Uterus (tissue), 4 donors: ENCODE results near the gene PSD. TPM values are rescaled to one million over a fixed set of nuclear protein-coding genes. Genes with fewer than 3 reads are reported as not detected.

Experiments used
- DNase-seq, 2 donors: peaks; one replicate each; pipeline ENCODE4 v3.0.0-alpha.2; 2019 to 2020
- H3K27ac ChIP-seq, 2 donors: fragments of 200-600 bp; sonication (generic); 1 replicate in 1 of 2; 2 replicates in 1 of 2; pipeline ENCODE4 v1.5.1; 2016 to 2018
- H3K27me3 ChIP-seq, 2 donors: fragments of 200-600 bp; sonication (generic); one replicate each; pipeline ENCODE4 v1.5.1; 2018 to 2019; ENCODE audit warnings: control low read depth in 1 of 2
- H3K36me3 ChIP-seq, 2 donors: fragments of 200-600 bp; sonication (generic); one replicate each; pipeline ENCODE4 v1.5.1; 2019; ENCODE audit warnings: control low read depth in 1 of 2
- H3K4me1 ChIP-seq, 2 donors: fragments of 200-600 bp; sonication (generic); one replicate each; pipeline ENCODE4 v1.5.1; 2018 to 2019; ENCODE audit warnings: control low read depth in 1 of 2
- H3K4me3 ChIP-seq, 2 donors: fragments of 200-600 bp; sonication (generic); 1 replicate in 1 of 2; 2 replicates in 1 of 2; pipeline ENCODE4 v1.5.1; 2018 to 2019; ENCODE audit warnings: mild to moderate bottlenecking in 1 of 2
- H3K9me3 ChIP-seq, 2 donors: fragments of 200-600 bp; sonication (generic); one replicate each; pipeline ENCODE4 v1.5.1; 2019; ENCODE audit warnings: control low read depth in 1 of 2
- CTCF ChIP-seq, 4 experiments: fragments of 200-600 bp in 2 of 4; fragments of 450-650 bp in 2 of 4; sonication (generic) in 2 of 4; IDR thresholded peaks; one replicate each; pipeline ENCODE4 v1.5.1; 2016 to 2019; ENCODE audit warnings: antibody characterized with exemption in 4 of 4, mild to moderate bottlenecking in 2 of 4, moderate library complexity in 1 of 4
- POLR2A ChIP-seq, 2 donors: fragments of 450-650 bp; IDR thresholded peaks; one replicate each; pipeline ENCODE4 v1.6.1; 2016; ENCODE audit warnings: antibody characterized with exemption in 2 of 2, mild to moderate bottlenecking in 1 of 2, moderate library complexity in 1 of 2
- intact Hi-C: fragments of 100-400 bp; cut with DNase I; formaldehyde crosslinking; loops from one replicate; pipeline ENCODE4 v1.15.1; 2023; ENCODE audit warnings: low total_unique reads
- total RNA-seq, 4 donors: library from RNA; depleted of rRNA in 3 of 4; stranded (reverse); fragments of >200 nt in 3 of 4; gene quantifications; one replicate each; pipeline versions ENCODE4 v1.1.0 to v1.2.4, GENCODE V29; 2014 to 2023
- donor health status: DM: yes; HTN: yes; CAD: no.

Gene PSD
- total RNA-seq, 4 donors from 2014 or later: 31.3 to 114 (median 37.3) TPM; not detected in 1

- Histone ChIP-seq H3K4me3 (no peak overlapping the region), H3K27ac (no peak overlapping the region), H3K27me3 (no peaks in the 10 kb centered on the region), H3K36me3 (no peaks in the 10 kb centered on the region), H3K9me3 (no peaks in the 10 kb centered on the region), H3K4me1 (no peaks in the 10 kb centered on the region)
- intact Hi-C loops: no loop called here
- no peak for TF ChIP-seq POLR2A (IDR thresholded peaks at IDR 0.05)
- no peak for TF ChIP-seq CTCF (IDR thresholded peaks at IDR 0.05)
- no peak for DNase-seq
These were observed 35.7 kb downstream of the PSD start for GRCh38 chr10:102382871-102383270.

- no peaks in the 10 kb centered on the region for H3K36me3 ChIP-seq
- intact Hi-C loops: no loop called here
- no peak for DNase-seq
These were observed 36.6 kb downstream of the PSD start for GRCh38 chr10:102381983-102382382.

DNA sequence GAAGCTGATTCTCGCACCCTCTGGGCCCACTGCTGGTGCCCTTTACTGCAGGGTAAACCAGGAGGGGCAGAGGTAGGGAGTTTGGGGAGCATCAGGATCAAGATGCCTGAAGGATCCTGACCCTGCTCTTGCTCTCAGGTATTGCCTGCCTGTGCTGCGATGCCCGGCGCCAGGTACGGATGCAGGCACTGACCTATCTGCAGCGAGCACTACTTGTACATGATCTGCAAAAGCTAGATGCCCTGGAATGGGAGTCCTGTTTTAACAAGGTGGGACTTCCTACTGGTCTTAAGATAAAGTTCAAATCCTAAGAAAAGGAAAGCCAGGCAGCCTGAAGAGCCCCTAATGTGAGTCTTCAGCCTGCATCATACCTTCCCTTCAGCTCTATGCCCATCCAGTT, 39.2 kb downstream of the PSD start:
- intact Hi-C loops: no loop called here
- no peak overlapping the region for H3K27ac ChIP-seq
- no peaks in the 10 kb centered on the region for H3K36me3 ChIP-seq
- H3K4me3 ChIP-seq: no peak overlapping the region
- no peak for DNase-seq
- no peaks in the 10 kb centered on the region for H3K27me3 ChIP-seq
- no peaks in the 10 kb centered on the region for H3K9me3 ChIP-seq
- TF ChIP-seq CTCF (IDR thresholded peaks at IDR 0.05) (no peak), POLR2A (IDR thresholded peaks at IDR 0.05) (no peak)
- no peaks in the 10 kb centered on the region for H3K4me1 ChIP-seq

More at GRCh38 chr10:102381983-102382382, 36.6 kb downstream of the PSD start:
- Histone ChIP-seq H3K4me1 (no peaks in the 10 kb centered on the region), H3K9me3 (no peaks in the 10 kb centered on the region), H3K27me3 (no peaks in the 10 kb centered on the region), H3K4me3 (no peak overlapping the region), H3K27ac (no peak overlapping the region)
- TF ChIP-seq CTCF (IDR thresholded peaks at IDR 0.05): no peak
- TF ChIP-seq POLR2A (IDR thresholded peaks at IDR 0.05): no peak

GRCh38 chr10:102376901-102377300, 41.7 kb downstream of the PSD start:
- no peak overlapping the region for H3K4me3 ChIP-seq
- intact Hi-C loops: no loop called here
- TF ChIP-seq POLR2A (IDR thresholded peaks at IDR 0.05): no peak
- no peak for TF ChIP-seq CTCF (IDR thresholded peaks at IDR 0.05)
- H3K36me3 ChIP-seq: no peaks in the 10 kb centered on the region
- DNase-seq: no peak
- no peaks in the 10 kb centered on the region for H3K9me3 ChIP-seq
- H3K4me1 ChIP-seq: no peaks in the 10 kb centered on the region
- no peak overlapping the region for H3K27ac ChIP-seq
- no peaks in the 10 kb centered on the region for H3K27me3 ChIP-seq

DNA sequence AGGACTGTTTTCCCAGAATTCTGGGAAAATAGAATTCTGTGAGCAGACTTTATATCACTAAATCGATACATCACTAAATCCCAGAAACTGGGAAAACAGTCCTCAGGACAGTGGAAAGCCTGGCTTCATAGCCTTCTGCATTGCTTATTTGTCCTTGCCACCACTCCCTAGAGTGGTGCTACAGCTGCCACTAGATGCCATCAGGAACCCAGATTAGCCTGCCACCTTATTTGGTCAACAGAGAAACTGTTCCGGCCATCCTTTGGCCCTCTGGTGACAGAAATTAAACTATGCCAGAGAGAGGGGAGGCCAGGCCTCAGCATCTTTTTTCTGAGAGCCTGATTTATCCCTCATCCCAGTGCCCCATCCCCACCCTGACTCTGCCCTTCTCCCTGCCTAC, 42.7 kb downstream of the PSD start:
- no peak for DNase-seq
- Histone ChIP-seq H3K9me3 (peaks cover 0 to 4% of the 10 kb centered on the region in 2 donors), H3K4me1 (no peaks in the 10 kb centered on the region), H3K27ac (no peak overlapping the region), H3K4me3 (no peak overlapping the region), H3K27me3 (no peaks in the 10 kb centered on the region), H3K36me3 (no peaks in the 10 kb centered on the region)
- TF ChIP-seq CTCF (IDR thresholded peaks at IDR 0.05): no peak
- TF ChIP-seq POLR2A (IDR thresholded peaks at IDR 0.05): no peak
- intact Hi-C loops: no loop called here
